B cell (primary cell): Measurements from ENCODE around the gene ZFP36L1. TPM values are rescaled to one million over a fixed set of nuclear protein-coding genes. Genes with fewer than 3 reads are reported as not detected.

Source experiments
- ATAC-seq: fragments of 200-7000 bp; cut with Tn5 transposase; one replicate; pipeline ENCODE4 v1.10.0; 2021; ENCODE audit warnings: low read depth, mild to moderate bottlenecking, moderate number of reproducible peaks, moderate library complexity
- CTCF ChIA-PET: fragments of 350-600 bp; sonication (Branson Sonifier 250); formaldehyde crosslinking; loops from one replicate; lab custom pipeline; 2021; ENCODE audit warnings: antibody characterized with exemption, inconsistent platforms; lab: Charles Lee
- POLR2A ChIA-PET: fragments of 350-600 bp; sonication (Branson Sonifier 250); formaldehyde crosslinking; loops from one replicate; lab custom pipeline; 2021; ENCODE audit warnings: antibody characterized with exemption; lab: Charles Lee
- DNase-seq: peaks from one replicate; pipeline ENCODE4 v3.0.0; 2013
- H2AFZ ChIP-seq: 2 replicates; pipeline ENCODE4 v1.6.1; 2012; ENCODE audit warnings: mild to moderate bottlenecking, low read depth, low read length; ENCODE audit not compliant: insufficient read depth, poor library complexity, severe bottlenecking
- H3K27ac ChIP-seq, 2 donors: 1 replicate in 1 of 2; 2 replicates in 1 of 2; pipeline ENCODE4 v1.5.1; 2012 to 2013; ENCODE audit warnings: low read length in 2 of 2, mild to moderate bottlenecking in 2 of 2, moderate library complexity in 1 of 2
- H3K27me3 ChIP-seq, 4 experiments: fragments of 200-600 bp in 1 of 4; sonication (generic) in 1 of 4; replicated peaks in 1 of 4; 1 replicate in 2 of 4; 2 replicates in 2 of 4; pipeline versions ENCODE4 v1.6.1 to v1.7.0; 2013 to 2016; ENCODE audit warnings: low read length in 3 of 4, mild to moderate bottlenecking in 2 of 4, mixed read lengths in 1 of 4, moderate library complexity in 1 of 4; ENCODE audit not compliant: insufficient read depth in 4 of 4, control insufficient read depth in 3 of 4; ENCODE audit errors: control extremely low read depth in 1 of 4
- H3K36me3 ChIP-seq, 2 experiments: replicated peaks in 1 of 2; 1 replicate in 1 of 2; 2 replicates in 1 of 2; pipeline versions ENCODE4 v1.6.1 to v1.7.1; 2013; ENCODE audit warnings: low read length in 1 of 2; ENCODE audit not compliant: insufficient read depth in 2 of 2, control insufficient read depth in 1 of 2; ENCODE audit errors: control extremely low read depth in 1 of 2, extremely low read depth in 1 of 2
- H3K4me1 ChIP-seq, 2 donors: fragments of 200-600 bp in 1 of 2; sonication (generic) in 1 of 2; 1 replicate in 1 of 2; 2 replicates in 1 of 2; pipeline versions ENCODE4 v1.5.1 to v1.6.1; 2013 to 2017; ENCODE audit warnings: low read length in 2 of 2; ENCODE audit not compliant: control insufficient read depth in 2 of 2, insufficient read depth in 2 of 2
- H3K4me2 ChIP-seq: replicated peaks from 2 replicates; pipeline ENCODE3; 2012; ENCODE audit warnings: mild to moderate bottlenecking, low read depth, low read length; ENCODE audit not compliant: poor library complexity, severe bottlenecking
- H3K4me3 ChIP-seq, 5 experiments: fragments of 200-600 bp in 1 of 5; sonication (generic) in 1 of 5; 1 replicate in 3 of 5; 2 replicates in 2 of 5; pipeline versions ENCODE4 v1.5.1 to v1.7.0; 2011 to 2016; ENCODE audit warnings: low read length in 4 of 5, mild to moderate bottlenecking in 4 of 5, low read depth in 2 of 5, control low read depth in 1 of 5, moderate library complexity in 1 of 5; ENCODE audit not compliant: insufficient read depth in 1 of 5; ENCODE audit errors: control extremely low read depth in 1 of 5, extremely low read depth in 1 of 5
- H3K79me2 ChIP-seq: fragments of 200-600 bp; sonication (generic); one replicate; pipeline ENCODE4 v1.6.0; 2016; ENCODE audit warnings: low read length; ENCODE audit not compliant: control insufficient read depth, insufficient read depth
- H3K9ac ChIP-seq: fragments of 200-600 bp; sonication (generic); 2 replicates; pipeline ENCODE4 v1.6.1; 2017; ENCODE audit warnings: mild to moderate bottlenecking, low read length, moderate library complexity
- H3K9me3 ChIP-seq, 3 donors: one replicate each; pipeline versions ENCODE4 v1.6.1 to v1.7.1; 2013; ENCODE audit warnings: low read length in 2 of 3; ENCODE audit not compliant: control insufficient read depth in 2 of 3, insufficient read depth in 1 of 3; ENCODE audit errors: control extremely low read depth in 1 of 3
- H4K20me1 ChIP-seq: 2 replicates; pipeline ENCODE4 v1.6.0; 2012; ENCODE audit warnings: mild to moderate bottlenecking, low read length; ENCODE audit not compliant: insufficient read depth, control insufficient read depth, poor library complexity, severe bottlenecking
- H3K27ac Mint-ChIP-seq: one replicate; pipeline ENCODE4 v1.8.0; 2021; ENCODE audit warnings: mixed read lengths
- H3K27me3 Mint-ChIP-seq: one replicate; pipeline ENCODE4 v1.8.0; 2021; ENCODE audit warnings: mixed read lengths
- H3K4me1 Mint-ChIP-seq: one replicate; pipeline ENCODE4 v1.8.0; 2021; ENCODE audit warnings: mixed read lengths
- H3K4me3 Mint-ChIP-seq: one replicate; pipeline ENCODE4 v1.8.0; 2021; ENCODE audit warnings: mixed read lengths
- H3K9me3 Mint-ChIP-seq: one replicate; pipeline ENCODE4 v1.8.0; 2022; ENCODE audit warnings: mixed read lengths; ENCODE audit not compliant: insufficient read depth
- EZH2 ChIP-seq: IDR thresholded peaks from 2 replicates; pipeline ENCODE4 v1.6.1; 2012; ENCODE audit warnings: borderline replicate concordance, low read depth, mild to moderate bottlenecking, moderate library complexity, low read length; ENCODE audit not compliant: insufficient read depth, poor library complexity, severe bottlenecking
- WGBS: methylation state at CpG from one replicate; pipeline ENCODE4 v1.1.5; 2013; ENCODE audit warnings: missing lambda C conversion rate; ENCODE audit not compliant: insufficient coverage; 5-methylcytosine and 5-hydroxymethylcytosine counted together
- intact Hi-C: fragments of 100-400 bp; cut with micrococcal nuclease; formaldehyde crosslinking; loops from one replicate; pipeline ENCODE4 v1.10.0; 2022
- polyA plus RNA-seq: library from polyadenylated mRNA; depleted of rRNA; stranded (reverse); fragments of >200 nt; gene quantifications from 2 replicates; pipeline ENCODE4 v1.2.3, GENCODE V29; 2012
- total RNA-seq, 2 donors: library from RNA; stranded (reverse); fragments of 120-200 nt in 1 of 2; gene quantifications; 1 replicate in 1 of 2; 2 replicates in 1 of 2; pipeline versions ENCODE4 v1.2.3 to v1.2.4, GENCODE V29; 2013 to 2022
- TF ChIP-seq, protein P1 (sequence below): fragments of 200-600 bp; IDR thresholded peaks from one replicate; pipeline ENCODE4 v1.8.0; 2022; ENCODE audit warnings: antibody characterized with exemption, mild to moderate bottlenecking

ZFP36L1 gene
- total and polyA plus RNA-seq, 2 donors (not counting 1 experiment from before 2014, with no cell fraction given) = 572 to 983 TPM

DNA sequence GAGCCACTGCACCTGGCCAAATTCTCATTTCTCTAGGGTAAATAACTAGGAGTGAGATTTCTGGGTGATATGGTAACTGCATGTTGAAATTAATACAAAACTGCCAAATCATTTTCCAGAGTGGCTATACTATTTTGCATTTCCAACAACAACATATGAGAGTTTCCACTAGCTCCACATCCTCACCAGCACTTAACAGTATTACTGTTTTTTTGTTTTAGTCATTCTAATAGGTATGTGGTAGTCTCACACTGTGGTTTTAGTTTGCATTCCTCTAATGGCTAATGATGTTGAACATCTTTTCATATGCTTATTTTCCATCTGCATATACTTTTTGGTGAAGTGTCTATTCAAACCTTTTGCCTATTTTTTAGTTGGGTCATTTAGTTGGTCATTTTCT is 5.8 kb upstream of the ZFP36L1 start:
- Mint-ChIP-seq H3K4me3 (peak overlapping the region; percentile 10), H3K27me3 (no peaks in the 10 kb centered on the region), H3K27ac (peak overlapping the region; percentile 62), H3K9me3 (peaks cover 9% of the 10 kb centered on the region), H3K4me1 (peaks cover 52% of the 10 kb centered on the region)
- ATAC-seq = no peak
- Histone ChIP-seq H3K9ac (no peak overlapping the region), H3K4me2 (no peak overlapping the region), H3K9me3 (peaks cover 7 to 15% (median 10%) of the 10 kb centered on the region in 3 donors), H4K20me1 (no peaks in the 10 kb centered on the region), H3K4me1 (peaks cover 30 to 37% of the 10 kb centered on the region in 2 donors), H3K4me3 (no peak overlapping the region), H3K27ac (peak overlapping the region in 1 of 2 donors; percentile 32), H2AFZ (no peak overlapping the region), H3K79me2 (peaks cover 47% of the 10 kb centered on the region), H3K36me3 (no peaks in the 10 kb centered on the region), H3K27me3 (no peaks in the 10 kb centered on the region)
- POLR2A ChIA-PET = interaction anchor here (0.7 to 5.0 kb wide), 6 partner anchors 9 to 503 kb away, joined by 3 to 194 read pairs (median 5); no protein-coding TSS in a partner anchor
- intact Hi-C loops = loop anchor here (5.0 kb wide), 1 partner anchor 969 kb away; the partner anchor contains the start of gene SRSF5
- TF ChIP-seq, protein P1, sequence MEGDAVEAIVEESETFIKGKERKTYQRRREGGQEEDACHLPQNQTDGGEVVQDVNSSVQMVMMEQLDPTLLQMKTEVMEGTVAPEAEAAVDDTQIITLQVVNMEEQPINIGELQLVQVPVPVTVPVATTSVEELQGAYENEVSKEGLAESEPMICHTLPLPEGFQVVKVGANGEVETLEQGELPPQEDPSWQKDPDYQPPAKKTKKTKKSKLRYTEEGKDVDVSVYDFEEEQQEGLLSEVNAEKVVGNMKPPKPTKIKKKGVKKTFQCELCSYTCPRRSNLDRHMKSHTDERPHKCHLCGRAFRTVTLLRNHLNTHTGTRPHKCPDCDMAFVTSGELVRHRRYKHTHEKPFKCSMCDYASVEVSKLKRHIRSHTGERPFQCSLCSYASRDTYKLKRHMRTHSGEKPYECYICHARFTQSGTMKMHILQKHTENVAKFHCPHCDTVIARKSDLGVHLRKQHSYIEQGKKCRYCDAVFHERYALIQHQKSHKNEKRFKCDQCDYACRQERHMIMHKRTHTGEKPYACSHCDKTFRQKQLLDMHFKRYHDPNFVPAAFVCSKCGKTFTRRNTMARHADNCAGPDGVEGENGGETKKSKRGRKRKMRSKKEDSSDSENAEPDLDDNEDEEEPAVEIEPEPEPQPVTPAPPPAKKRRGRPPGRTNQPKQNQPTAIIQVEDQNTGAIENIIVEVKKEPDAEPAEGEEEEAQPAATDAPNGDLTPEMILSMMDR = no peak
- no peak for TF ChIP-seq EZH2
- CTCF ChIA-PET = interaction anchor here (0.7 to 5.5 kb wide), 3 partner anchors 8 to 865 kb away, joined by 3 to 110 read pairs (median 3); no protein-coding TSS in a partner anchor
- DNase-seq = no peak

GRCh38 chr14:68797121-68797670 is 4.3 kb upstream of the ZFP36L1 start:
- Histone ChIP-seq H3K27me3 (no peaks in the 10 kb centered on the region), H3K4me3 (no peak overlapping the region), H2AFZ (peak overlapping the region; percentile 9), H3K36me3 (no peaks in the 10 kb centered on the region), H3K27ac (peak overlapping the region; percentile 100), H3K9me3 (peaks cover 5 to 15% (median 7%) of the 10 kb centered on the region in 3 donors), H4K20me1 (peaks cover 7% of the 10 kb centered on the region), H3K4me1 (peaks cover 30 to 37% of the 10 kb centered on the region in 2 donors), H3K79me2 (peaks cover 44% of the 10 kb centered on the region), H3K4me2 (peak overlapping the region; percentile 95), H3K9ac (no peak overlapping the region)
- ATAC-seq (no peak), DNase-seq (no peak)
- Mint-ChIP-seq H3K27ac (peak overlapping the region; percentile 100), H3K9me3 (peaks cover 8% of the 10 kb centered on the region), H3K4me1 (peaks cover 46% of the 10 kb centered on the region), H3K27me3 (no peaks in the 10 kb centered on the region), H3K4me3 (peak overlapping the region; percentile 97)
- ChIA-PET POLR2A (interaction anchor here (1.2 to 5.0 kb wide), 4 partner anchors 9 to 546 kb away, joined by 3 to 194 read pairs (median 56); no protein-coding TSS in a partner anchor), CTCF (interaction anchor here (0.9 to 5.5 kb wide), 4 partner anchors 9 to 853 kb away, joined by 4 to 110 read pairs (median 21); no protein-coding TSS in a partner anchor)
- intact Hi-C loops = loop anchor here (5.0 kb wide), 1 partner anchor 970 kb away; the partner anchor contains the start of gene SRSF5
- 77% methylated on average over 7 of the region's 7 CpGs for WGBS
- TF ChIP-seq, protein P1 = no peak
- TF ChIP-seq EZH2 = no peak
